Cardiac muscle cell (in vitro differentiated cells and primary cell): ENCODE measurements around the gene PITPNC1. TPM values are rescaled to one million over a fixed set of nuclear protein-coding genes. Genes with fewer than 3 reads are reported as not detected.
"Not testable (repeated sequence)": the region's sequence is repeated elsewhere in the genome, so short reads cannot be mapped to it uniquely, and the experiment has no call there.

ENCODE experiments used
- DNase-seq, 2 donors: peaks; one replicate each; pipeline versions ENCODE4 v3.0.0 to v3.0.0-alpha.2; 2010 to 2017; ENCODE audit warnings: low read depth in 1 of 2, low spot score in 1 of 2
- H3K27ac ChIP-seq: fragments of 200-600 bp; sonication (generic); 2 replicates; pipeline ENCODE4 v1.5.1; 2016
- H3K27me3 ChIP-seq: fragments of 200-600 bp; sonication (generic); 2 replicates; pipeline ENCODE4 v1.6.0; 2016; ENCODE audit warnings: control low read depth
- H3K36me3 ChIP-seq: fragments of 200-600 bp; sonication (generic); 2 replicates; pipeline ENCODE4 v1.5.1; 2016; ENCODE audit warnings: control low read depth
- H3K4me1 ChIP-seq: fragments of 200-600 bp; sonication (generic); 2 replicates; pipeline ENCODE4 v1.8.1; 2017; ENCODE audit warnings: low read depth, mild to moderate bottlenecking, mixed run types
- H3K4me3 ChIP-seq: fragments of 200-600 bp; sonication (generic); 2 replicates; pipeline ENCODE4 v1.5.1; 2016; ENCODE audit warnings: mild to moderate bottlenecking
- H3K9me3 ChIP-seq: fragments of 200-600 bp; sonication (generic); 2 replicates; pipeline ENCODE4 v1.5.1; 2017; ENCODE audit warnings: low read depth, mild to moderate bottlenecking, control low read depth
- polyA plus RNA-seq: library from polyadenylated mRNA; unstranded; fragments of >200 nt; fragmentation: Nextera tagmentation; extraction: Ambion mirVana; gene quantifications from 2 replicates; pipeline ENCODE4 v1.2.1, GENCODE V29; 2016
- total RNA-seq: library from RNA; depleted of rRNA; stranded (reverse); fragments of >200 nt; gene quantifications from 2 replicates; pipeline ENCODE4 v1.2.3, GENCODE V29; 2016
- TF ChIP-seq, protein P1 (sequence below): IDR thresholded peaks from 2 replicates; pipeline ENCODE4 v1.5.1; 2012; ENCODE audit warnings: low read depth, mild to moderate bottlenecking, low read length

Gene PITPNC1
- total and polyA plus RNA-seq, 2 experiments from 2014 or later = 4.8 to 5.7 TPM

DNA sequence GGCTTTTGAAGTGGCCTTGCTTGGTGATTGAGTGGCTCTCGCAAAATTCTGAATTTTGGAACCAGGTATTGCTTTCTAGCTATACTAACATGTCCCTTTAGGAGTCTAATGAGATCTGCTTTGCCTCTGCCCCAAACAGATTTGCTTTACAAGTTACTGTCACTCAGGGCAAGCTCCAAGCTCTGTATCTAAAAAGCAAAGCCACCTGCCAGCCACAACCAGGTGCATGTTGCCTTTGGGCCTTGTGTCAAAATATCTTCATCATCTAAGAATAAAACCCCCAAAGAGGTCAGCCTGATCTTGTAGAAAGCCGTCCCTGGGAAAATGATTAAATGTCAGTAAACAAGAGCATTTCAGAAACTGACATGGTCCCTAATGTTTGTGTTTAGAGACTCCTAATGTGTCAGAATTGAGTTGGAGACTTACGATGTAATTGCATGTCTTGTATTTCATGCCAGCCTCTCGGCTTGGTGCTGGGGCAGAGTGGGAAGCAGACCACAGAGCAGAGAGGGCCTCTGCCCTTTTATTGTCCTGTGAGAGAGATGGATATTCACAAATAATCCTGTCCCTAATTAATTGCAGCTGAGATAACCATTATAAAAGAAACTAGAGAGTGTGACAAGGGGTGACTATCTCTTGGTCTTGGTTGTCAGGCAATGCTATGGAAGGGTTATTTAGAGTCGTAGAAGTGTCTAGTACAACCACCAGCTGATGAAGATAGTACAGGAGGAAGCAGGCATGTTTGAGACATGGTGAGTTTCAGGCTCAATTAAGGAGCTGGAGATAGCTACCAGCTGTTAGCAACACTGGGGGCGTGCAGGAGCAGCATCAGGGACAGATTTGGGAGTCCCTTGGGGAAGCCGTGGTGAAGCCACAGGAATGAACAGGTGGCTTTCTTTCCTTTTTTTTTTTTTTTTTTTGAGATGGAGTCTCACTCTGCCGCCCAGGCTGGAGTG lies 90.7 kb downstream of the PITPNC1 start:
- no peaks in the 10 kb centered on the region for H3K9me3 ChIP-seq
- H3K27ac ChIP-seq = no peak overlapping the region
- DNase-seq = no peak

DNA sequence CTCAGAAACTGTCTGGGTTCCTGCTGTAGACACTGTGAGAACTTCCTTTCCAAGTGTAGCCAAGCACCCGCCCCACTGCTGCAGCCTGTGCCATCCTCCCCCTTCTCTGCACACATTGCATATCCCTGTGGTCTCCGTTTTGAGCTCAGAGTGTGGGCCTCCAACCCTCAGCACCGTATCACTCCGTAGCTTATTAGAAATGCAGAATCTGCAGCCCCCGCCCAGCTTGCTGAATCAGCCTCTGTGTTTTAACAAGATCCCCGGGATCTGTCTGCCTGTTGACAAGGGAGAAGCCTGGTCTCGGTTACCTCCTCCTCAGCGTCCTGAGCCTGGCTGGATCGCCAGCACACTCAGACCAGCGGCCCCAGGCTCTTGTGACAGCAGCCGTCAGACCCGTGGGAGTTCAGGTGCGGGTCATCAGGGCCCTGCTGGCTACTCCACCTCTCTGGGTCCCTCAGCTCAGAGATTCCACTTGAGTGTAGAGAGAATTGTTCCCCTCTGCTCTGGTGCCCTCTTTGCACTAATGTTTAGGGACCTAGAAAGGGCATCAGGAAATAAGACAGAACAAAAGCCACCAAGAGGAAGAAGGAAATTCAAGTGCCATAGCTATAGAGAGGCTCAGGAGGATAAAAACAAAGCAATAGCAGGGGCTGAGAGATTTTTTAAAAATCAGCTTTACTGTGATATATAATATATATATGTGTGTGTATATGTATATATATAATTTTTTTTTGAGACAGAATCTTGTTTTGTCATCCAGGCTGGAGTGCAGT lies 92.3 kb downstream of the PITPNC1 start:
- H3K27me3 ChIP-seq = no peaks in the 10 kb centered on the region
- peaks cover 5% of the 10 kb centered on the region for H3K4me1 ChIP-seq
- no peaks in the 10 kb centered on the region for H3K9me3 ChIP-seq
- DNase-seq = peak; percentile 54 to 65
- no peak overlapping the region for H3K4me3 ChIP-seq
- H3K36me3 ChIP-seq = no peaks in the 10 kb centered on the region
- H3K27ac ChIP-seq = peak overlapping the region; percentile 77
- TF ChIP-seq, protein P1, sequence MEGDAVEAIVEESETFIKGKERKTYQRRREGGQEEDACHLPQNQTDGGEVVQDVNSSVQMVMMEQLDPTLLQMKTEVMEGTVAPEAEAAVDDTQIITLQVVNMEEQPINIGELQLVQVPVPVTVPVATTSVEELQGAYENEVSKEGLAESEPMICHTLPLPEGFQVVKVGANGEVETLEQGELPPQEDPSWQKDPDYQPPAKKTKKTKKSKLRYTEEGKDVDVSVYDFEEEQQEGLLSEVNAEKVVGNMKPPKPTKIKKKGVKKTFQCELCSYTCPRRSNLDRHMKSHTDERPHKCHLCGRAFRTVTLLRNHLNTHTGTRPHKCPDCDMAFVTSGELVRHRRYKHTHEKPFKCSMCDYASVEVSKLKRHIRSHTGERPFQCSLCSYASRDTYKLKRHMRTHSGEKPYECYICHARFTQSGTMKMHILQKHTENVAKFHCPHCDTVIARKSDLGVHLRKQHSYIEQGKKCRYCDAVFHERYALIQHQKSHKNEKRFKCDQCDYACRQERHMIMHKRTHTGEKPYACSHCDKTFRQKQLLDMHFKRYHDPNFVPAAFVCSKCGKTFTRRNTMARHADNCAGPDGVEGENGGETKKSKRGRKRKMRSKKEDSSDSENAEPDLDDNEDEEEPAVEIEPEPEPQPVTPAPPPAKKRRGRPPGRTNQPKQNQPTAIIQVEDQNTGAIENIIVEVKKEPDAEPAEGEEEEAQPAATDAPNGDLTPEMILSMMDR = no peak

More for the DNA sequence above, 90.7 kb downstream of the PITPNC1 start:
- no peaks in the 10 kb centered on the region for H3K36me3 ChIP-seq
- peaks cover 5% of the 10 kb centered on the region for H3K4me1 ChIP-seq
- TF ChIP-seq, protein P1 = no peak
- H3K4me3 ChIP-seq = no peak overlapping the region
- no peaks in the 10 kb centered on the region for H3K27me3 ChIP-seq

DNA sequence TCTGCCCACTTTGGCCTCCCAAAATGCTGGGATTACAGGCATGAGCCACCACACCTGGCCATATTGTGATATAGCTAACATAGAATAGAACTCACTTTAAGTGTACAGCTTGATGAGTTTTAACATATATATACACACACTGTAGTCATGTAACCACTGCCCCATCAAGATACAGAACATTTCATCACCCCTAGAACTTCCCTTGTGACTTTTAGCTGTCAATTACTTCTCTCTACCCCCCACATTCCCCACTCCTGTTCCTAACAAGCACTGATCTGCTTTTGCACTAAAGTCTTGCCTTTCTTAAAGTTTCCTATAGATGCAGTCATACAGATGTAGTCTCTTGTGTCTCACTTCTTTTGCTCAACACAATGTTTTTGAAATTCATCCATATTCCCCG lies 93.1 kb downstream of the PITPNC1 start:
- H3K27me3 ChIP-seq = no peaks in the 10 kb centered on the region
- H3K4me1 ChIP-seq = peaks cover 5% of the 10 kb centered on the region
- TF ChIP-seq, protein P1 = no peak
- no peak for DNase-seq
- H3K9me3 ChIP-seq = no peaks in the 10 kb centered on the region
- no peak overlapping the region for H3K27ac ChIP-seq
- H3K36me3 ChIP-seq = no peaks in the 10 kb centered on the region
- H3K4me3 ChIP-seq = no peak overlapping the region

DNA sequence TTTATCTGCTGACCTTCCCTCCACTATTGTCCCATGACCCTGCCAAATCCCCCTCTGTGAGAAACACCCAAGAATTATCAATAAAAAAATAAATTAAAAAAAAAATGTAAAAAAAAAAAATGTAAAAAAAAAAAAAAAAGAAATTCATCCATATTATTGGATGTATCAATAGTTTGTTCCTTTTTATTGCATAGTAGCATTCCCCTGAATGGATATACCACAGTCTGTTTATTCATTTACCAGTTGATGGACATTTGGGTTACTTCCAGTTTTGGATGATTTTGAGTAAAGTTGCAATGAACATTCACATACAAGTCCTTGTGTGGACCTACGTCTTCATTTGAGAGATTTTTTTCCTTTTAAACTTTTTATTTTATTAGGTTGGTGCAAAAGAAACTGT lies 94.0 kb downstream of the PITPNC1 start:
- H3K27me3 ChIP-seq = no peaks in the 10 kb centered on the region
- DNase-seq = no peak
- peaks cover 5% of the 10 kb centered on the region for H3K4me1 ChIP-seq
- no peak overlapping the region for H3K27ac ChIP-seq
- TF ChIP-seq, protein P1 = no peak
- H3K4me3 ChIP-seq = no peak overlapping the region
- no peaks in the 10 kb centered on the region for H3K9me3 ChIP-seq
- no peaks in the 10 kb centered on the region for H3K36me3 ChIP-seq

DNA sequence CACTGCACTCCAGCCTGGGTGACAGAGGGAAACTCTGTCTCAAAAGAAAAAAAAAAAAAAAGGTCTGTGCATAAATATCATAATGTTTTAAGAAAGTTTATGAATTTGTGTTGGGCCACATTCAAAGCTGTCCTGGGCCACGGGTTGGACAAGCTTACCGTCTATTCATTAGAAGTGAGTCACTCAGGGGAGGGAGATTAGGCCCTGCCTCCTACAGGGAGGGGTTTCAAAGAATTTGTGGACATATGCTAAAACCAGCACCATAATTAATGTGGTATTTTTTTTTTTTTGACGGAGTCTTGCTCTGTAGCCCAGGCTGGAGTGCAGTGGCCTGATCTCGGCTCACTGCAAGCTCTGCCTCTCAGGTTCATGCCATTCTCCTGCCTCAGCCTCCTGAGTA lies 95.5 kb downstream of the PITPNC1 start:
- DNase-seq = peak in 1 of 2 donors; percentile 28
- H3K27me3 ChIP-seq, H3K4me1 ChIP-seq, H3K9me3 ChIP-seq, H3K27ac ChIP-seq, H3K4me3 ChIP-seq, H3K36me3 ChIP-seq: not testable (repeated sequence)
